Measurements from ENCODE around the gene TMOD4.

DNA sequence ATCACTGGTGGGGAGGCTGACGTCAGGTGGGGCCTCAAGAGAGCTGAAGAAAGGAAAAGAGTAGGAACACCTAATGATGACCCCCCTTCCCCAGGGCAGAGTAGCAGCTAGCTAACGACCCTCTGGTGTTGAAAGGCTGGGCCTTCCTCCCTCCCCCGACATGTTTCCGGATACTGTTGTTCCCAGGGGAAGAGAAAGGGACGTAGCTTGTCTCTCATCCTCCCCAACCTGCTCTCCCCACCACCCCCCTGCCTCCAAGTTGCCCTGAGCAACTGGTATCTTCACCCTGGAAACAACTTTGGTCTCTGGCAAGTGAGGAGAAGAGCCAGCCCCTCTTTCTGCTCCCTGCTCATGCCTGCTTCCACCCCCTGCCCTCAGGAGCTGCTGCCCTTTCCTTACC is 31.8 kb downstream of the TMOD4 start:
- TF ChIP-seq CTCF (conservative IDR thresholded peaks at IDR 0.05) = no peak
- no peak for TF ChIP-seq ZFX (IDR thresholded peaks at IDR 0.05)
